ENCODE data around the gene FAM81A.
A peak's percentile ranks its signal among the peaks of the same experiment; 100 is the strongest.

The FAM81A gene

DNA sequence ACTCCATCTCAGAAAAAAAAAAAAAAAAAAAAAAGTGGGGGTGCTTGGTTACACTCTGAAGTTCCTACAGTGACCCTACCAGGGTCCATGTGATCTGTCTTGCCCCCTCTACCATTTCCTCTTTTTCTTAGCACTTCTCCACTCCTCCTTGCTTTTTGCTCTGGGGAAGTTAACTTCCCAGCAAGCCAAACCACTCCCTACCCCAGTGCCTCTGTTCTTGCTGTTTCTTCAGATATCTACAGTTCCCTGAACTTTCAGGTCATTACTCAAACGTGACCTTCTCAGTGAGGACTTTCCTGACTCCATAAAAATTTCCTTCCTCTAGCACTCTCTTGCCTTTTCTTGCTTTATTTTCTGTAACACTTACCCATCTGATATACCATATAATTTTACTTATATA, 112.5 kb downstream of the FAM81A start:
- Histone ChIP-seq H3K4me3 (no peak overlapping the region), H3K27me3 (no peaks in the 10 kb centered on the region), H4K20me1 (no peaks in the 10 kb centered on the region), H3K9me3 (replicated peaks in 1 of 11) (no peaks in the 10 kb centered on the region), H3K4me1 (peaks cover 0 to 19% (median 0%) of the 10 kb centered on the region in 10 experiments; a peak in 6 of 20 replicates), H3K36me3 (no peaks in the 10 kb centered on the region), H3K4me2 (peak overlapping the region in 3 of 11 experiments; percentile 3 to 61 (median 58); a peak in 4 of 22 replicates), H3K27ac (0 out of 22 replicates have a peak overlapping the region, but pooled peaks of 2 of the 11 experiments have one; percentile 19 to 29), H3K9ac (no peak overlapping the region)
- TF ChIP-seq Cebpa-rat (IDR thresholded peaks at IDR 0.05) = no peak

DNA sequence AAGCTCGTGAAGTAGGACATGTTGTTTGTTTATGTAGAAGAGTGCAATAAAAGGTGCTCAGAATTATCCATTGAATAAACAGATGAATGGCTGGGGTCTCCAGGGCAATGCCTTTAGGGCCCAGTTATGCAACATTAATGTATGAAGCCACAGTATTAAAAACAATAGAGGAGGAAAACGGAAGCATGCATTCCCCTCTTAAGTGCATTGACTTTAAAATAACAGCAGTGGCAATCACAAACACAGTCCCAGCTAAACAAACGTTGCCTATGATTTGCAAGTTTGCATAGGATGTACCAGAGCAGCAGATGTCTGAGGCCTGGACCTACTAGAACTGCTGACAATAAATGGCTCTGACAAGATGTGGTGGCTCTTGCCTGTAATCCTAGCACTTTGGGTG, 113.0 kb downstream of the FAM81A start:
- Histone ChIP-seq H3K27ac (0 out of 22 replicates have a peak overlapping the region, but pooled peaks of 1 of the 11 experiments have one; percentile 19), H3K4me3 (no peak overlapping the region), H3K4me2 (peak overlapping the region in 3 of 11 experiments; percentile 3 to 61 (median 58); a peak in 4 of 22 replicates), H3K4me1 (peaks cover 0 to 19% (median 0%) of the 10 kb centered on the region in 10 experiments; a peak in 6 of 20 replicates), H3K9me3 (replicated peaks in 1 of 11) (no peaks in the 10 kb centered on the region), H3K9ac (no peak overlapping the region), H3K36me3 (no peaks in the 10 kb centered on the region), H3K27me3 (no peaks in the 10 kb centered on the region), H4K20me1 (no peaks in the 10 kb centered on the region)
- no peak for TF ChIP-seq Cebpa-rat (IDR thresholded peaks at IDR 0.05)

DNA sequence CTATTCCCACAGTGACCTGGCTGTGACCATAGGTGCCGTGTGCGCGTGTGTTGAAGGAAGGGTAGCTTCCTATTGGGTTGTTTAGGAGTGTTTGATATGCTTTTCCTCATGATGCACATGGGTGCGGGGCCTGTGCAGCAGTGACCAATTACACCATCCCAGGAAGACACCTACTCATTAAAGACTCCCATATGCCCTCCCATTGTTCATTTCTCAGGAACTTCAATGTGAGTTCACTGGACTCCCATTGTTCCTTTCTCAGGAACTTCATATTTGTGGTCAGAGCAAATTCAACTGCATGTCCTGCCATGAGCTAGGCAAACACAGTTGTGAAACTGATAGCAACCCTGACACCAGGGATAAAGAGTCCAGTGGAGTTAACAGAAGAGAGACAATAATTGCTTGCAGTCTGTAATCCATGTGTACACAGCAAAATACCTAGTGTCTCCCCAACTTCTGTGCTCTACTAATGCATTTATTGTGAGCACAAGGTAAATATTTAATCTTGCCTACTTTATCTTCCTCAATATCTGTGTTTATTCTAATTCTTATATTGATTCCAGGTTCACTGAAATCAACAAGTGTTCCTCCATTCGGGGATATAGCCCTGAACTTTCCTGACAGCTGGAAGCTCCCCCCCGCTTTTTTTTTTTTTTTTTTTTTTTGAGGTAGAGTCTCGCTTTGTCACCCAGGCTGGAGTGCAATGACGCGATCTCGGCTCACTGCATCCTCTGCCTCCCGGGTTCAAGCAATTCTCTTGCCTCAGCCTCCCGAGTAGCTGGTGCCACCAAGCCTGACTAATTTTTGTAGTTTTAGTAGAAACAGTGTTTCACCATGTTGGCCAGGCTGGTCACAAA, 116.1 kb downstream of the FAM81A start:
- no peak overlapping the region for H3K9ac ChIP-seq
- H3K27ac ChIP-seq = no peak overlapping the region
- peaks cover 0 to 21% (median 0%) of the 10 kb centered on the region in 10 experiments; a peak in 6 of 20 replicates for H3K4me1 ChIP-seq
- no peak for TF ChIP-seq Cebpa-rat (IDR thresholded peaks at IDR 0.05)
- no peak overlapping the region for H3K4me2 ChIP-seq
- no peaks in the 10 kb centered on the region for H4K20me1 ChIP-seq
- no peaks in the 10 kb centered on the region for H3K9me3 ChIP-seq (replicated peaks in 1 of 11)
- no peaks in the 10 kb centered on the region for H3K36me3 ChIP-seq
- H3K4me3 ChIP-seq = no peak overlapping the region
- no peaks in the 10 kb centered on the region for H3K27me3 ChIP-seq

DNA sequence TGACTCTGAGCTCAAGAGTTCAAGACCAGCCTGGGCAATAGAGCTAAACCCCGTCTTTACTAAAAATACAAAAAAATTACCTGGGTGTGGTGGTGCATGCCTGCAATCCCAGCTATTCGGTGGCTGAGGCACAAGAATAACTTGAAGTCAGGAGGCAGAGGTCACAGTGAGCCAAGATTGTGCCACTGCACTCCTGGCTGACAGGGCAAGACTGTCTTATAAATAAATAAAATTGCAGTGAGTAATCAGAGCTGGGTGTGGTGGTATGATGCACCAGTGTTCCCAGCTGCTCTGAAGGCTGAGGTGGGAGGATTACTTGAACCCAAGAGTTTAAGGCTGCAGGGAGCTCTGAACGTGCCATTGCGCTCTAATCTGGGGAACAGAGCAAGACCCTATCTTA, 117.7 kb downstream of the FAM81A start:
- no peak overlapping the region for H3K27ac ChIP-seq
- TF ChIP-seq Cebpa-rat (IDR thresholded peaks at IDR 0.05) = no peak
- H3K9me3 ChIP-seq (replicated peaks in 1 of 11) = no peaks in the 10 kb centered on the region
- no peak overlapping the region for H3K9ac ChIP-seq
- no peak overlapping the region for H3K4me2 ChIP-seq
- H3K36me3 ChIP-seq = no peaks in the 10 kb centered on the region
- no peaks in the 10 kb centered on the region for H4K20me1 ChIP-seq
- peaks cover 0 to 12% (median 0%) of the 10 kb centered on the region in 10 experiments; a peak in 6 of 20 replicates for H3K4me1 ChIP-seq
- no peak overlapping the region for H3K4me3 ChIP-seq
- H3K27me3 ChIP-seq = no peaks in the 10 kb centered on the region

DNA sequence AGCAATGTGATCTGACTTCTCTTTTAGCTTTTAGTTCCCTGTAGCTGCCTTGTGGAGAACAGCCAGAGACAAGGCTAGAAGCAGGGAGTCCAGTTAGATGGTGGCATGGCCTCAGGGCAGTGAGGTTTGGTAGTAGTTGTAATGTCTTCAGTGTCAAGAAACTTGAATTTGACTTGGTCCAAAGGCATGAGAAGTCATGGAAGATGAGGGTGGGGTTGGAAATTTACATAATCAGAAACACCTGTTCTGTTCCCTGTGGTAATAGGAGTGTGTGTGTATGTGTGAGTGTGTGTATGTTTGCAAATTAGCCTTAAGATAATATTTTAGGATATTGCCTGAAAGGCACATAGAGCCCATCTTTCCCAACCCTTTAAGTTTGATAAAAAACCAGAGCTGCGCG, 118.4 kb downstream of the FAM81A start:
- Histone ChIP-seq H3K4me1 (peaks cover 0 to 5% (median 0%) of the 10 kb centered on the region in 10 experiments; a peak in 4 of 20 replicates), H3K27me3 (no peaks in the 10 kb centered on the region), H3K9ac (no peak overlapping the region), H3K36me3 (no peaks in the 10 kb centered on the region), H3K9me3 (replicated peaks in 1 of 11) (no peaks in the 10 kb centered on the region), H4K20me1 (no peaks in the 10 kb centered on the region), H3K4me3 (no peak overlapping the region), H3K27ac (no peak overlapping the region), H3K4me2 (no peak overlapping the region)
- TF ChIP-seq Cebpa-rat (IDR thresholded peaks at IDR 0.05) = no peak

DNA sequence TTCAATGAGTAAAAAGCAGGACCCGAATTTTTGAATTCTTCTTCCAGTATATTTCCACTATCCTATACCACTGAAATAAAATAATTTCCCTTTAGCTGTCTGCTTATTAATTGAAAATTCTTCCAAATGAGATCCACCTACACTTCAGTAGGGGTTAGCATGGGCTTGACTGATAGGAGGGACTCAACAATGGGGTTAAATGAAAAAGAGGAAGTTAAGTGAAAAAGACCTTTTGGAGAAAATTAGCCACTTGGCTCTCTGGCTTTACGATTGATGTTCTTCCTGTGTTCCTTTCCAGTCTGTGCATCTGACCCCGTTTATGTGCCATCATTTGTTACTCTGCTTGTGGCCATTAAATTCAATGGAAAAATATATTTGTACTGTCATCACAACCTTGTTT, 119.6 kb downstream of the FAM81A start:
- Histone ChIP-seq H3K4me2 (no peak overlapping the region), H3K27ac (no peak overlapping the region), H3K4me1 (0 out of 20 replicates have a peak, but pooled peaks cover 0 to 3% (median 0%) of the 10 kb centered on the region in 10 experiments), H3K9ac (no peak overlapping the region), H3K4me3 (no peak overlapping the region), H3K36me3 (no peaks in the 10 kb centered on the region), H3K9me3 (replicated peaks in 1 of 11) (no peaks in the 10 kb centered on the region), H3K27me3 (no peaks in the 10 kb centered on the region), H4K20me1 (no peaks in the 10 kb centered on the region)
- no peak for TF ChIP-seq Cebpa-rat (IDR thresholded peaks at IDR 0.05)

DNA sequence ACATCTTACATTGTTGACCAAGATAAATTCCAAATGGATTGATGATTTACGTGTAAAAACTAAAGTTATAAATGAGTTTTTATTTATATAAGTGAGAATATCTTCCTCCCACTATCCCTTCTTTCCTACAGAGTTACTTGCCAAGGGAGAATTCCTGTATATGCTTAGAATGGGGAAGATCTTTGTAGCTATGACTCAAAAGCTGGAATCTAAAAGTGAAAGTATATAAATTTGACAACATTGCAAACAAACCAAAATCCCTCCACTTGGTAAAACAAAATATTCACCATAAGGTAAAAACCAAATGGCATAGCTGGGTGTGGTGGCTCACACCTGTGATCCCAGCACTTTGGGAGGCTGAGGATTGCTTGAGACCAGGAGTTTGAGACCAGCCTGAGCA, 120.9 kb downstream of the FAM81A start:
- Histone ChIP-seq H4K20me1 (no peaks in the 10 kb centered on the region), H3K4me2 (0 out of 22 replicates have a peak overlapping the region, but pooled peaks of 1 of the 11 experiments have one; percentile 40), H3K4me3 (no peak overlapping the region), H3K9ac (no peak overlapping the region), H3K4me1 (0 out of 20 replicates have a peak, but pooled peaks cover 0 to 3% (median 0%) of the 10 kb centered on the region in 10 experiments), H3K36me3 (no peaks in the 10 kb centered on the region), H3K27me3 (no peaks in the 10 kb centered on the region), H3K9me3 (replicated peaks in 1 of 11) (no peaks in the 10 kb centered on the region), H3K27ac (no peak overlapping the region)
- no peak for TF ChIP-seq Cebpa-rat (IDR thresholded peaks at IDR 0.05)

DNA sequence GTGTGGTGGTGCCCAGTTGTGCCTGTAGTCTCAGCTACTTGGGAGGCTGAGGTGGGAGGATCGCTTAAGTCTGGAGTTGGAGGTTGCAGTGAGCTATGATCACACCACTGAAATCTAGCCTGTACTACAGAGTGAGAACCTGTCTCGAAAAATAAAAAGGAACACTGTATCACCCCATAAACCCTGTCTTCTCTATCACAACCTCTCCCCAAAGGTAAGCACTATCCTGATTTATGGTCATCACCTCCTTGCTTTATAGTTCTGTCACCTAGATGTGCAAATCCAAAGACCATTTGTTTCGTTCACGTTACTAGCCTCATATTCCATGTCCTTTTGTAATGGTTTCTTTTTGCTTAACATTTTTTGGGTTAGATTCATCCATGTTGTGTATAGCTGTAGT, 123.6 kb downstream of the FAM81A start:
- H3K36me3 ChIP-seq = no peaks in the 10 kb centered on the region
- TF ChIP-seq Cebpa-rat (IDR thresholded peaks at IDR 0.05) = no peak
- no peak overlapping the region for H3K4me2 ChIP-seq
- H3K27me3 ChIP-seq = no peaks in the 10 kb centered on the region
- peaks cover 0 to 11% (median 0%) of the 10 kb centered on the region in 11 experiments; a peak in 4 of 22 replicates for H3K9me3 ChIP-seq (replicated peaks in 1 of 11)
- H3K9ac ChIP-seq = no peak overlapping the region
- no peaks in the 10 kb centered on the region for H4K20me1 ChIP-seq
- H3K4me1 ChIP-seq = 0 out of 20 replicates have a peak, but pooled peaks cover 0 to 3% (median 0%) of the 10 kb centered on the region in 10 experiments
- no peak overlapping the region for H3K4me3 ChIP-seq
- no peak overlapping the region for H3K27ac ChIP-seq

DNA sequence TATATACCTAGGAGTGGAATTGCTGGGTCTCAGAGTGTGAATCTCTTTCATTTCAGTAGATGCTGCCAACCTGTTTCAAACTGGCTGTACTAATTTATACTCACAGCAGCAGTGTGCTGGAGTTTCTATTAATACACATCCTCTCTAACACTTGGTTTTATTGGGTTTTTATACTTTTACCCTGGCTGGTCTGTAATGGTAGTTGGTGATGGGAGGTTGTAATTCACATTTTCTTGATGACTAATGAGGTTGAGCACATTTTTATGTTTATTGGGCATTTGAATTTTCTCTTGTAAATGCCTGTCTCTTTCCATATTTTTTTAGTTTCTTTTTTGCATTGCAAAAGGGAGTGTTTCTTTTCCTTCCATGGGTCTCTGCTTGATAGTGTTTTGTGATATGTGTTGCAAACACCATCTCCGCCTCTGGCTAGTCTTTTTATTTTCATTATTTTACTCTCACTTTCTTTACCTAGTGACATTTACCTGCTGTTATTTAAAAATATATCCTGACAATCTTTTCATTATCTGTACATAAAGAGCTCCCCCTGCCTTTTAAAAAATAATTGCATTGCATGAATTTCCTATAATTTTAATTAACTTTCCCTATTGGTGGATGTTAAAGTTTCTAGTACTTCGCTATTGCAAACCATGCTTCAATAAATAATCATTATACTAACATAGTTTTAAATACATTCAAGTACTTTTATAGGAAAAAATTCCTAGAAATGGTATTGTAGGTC, 124.6 kb downstream of the FAM81A start:
- Histone ChIP-seq H3K36me3 (no peaks in the 10 kb centered on the region), H4K20me1 (no peaks in the 10 kb centered on the region), H3K9ac (no peak overlapping the region), H3K4me3 (no peak overlapping the region), H3K4me2 (no peak overlapping the region), H3K4me1 (0 out of 20 replicates have a peak, but pooled peaks cover 0 to 3% (median 0%) of the 10 kb centered on the region in 10 experiments), H3K27ac (no peak overlapping the region), H3K9me3 (replicated peaks in 1 of 11) (peaks cover 0 to 11% (median 0%) of the 10 kb centered on the region in 11 experiments; a peak in 4 of 22 replicates), H3K27me3 (no peaks in the 10 kb centered on the region)
- no peak for TF ChIP-seq Cebpa-rat (IDR thresholded peaks at IDR 0.05)

All from BLaER1 treated with 17β-estradiol and CSF1 and Interleukin-3, amounts not matched to agents 10 nM and 100 nM (cell line).